Lung (tissue), 12 donors: ENCODE results near the gene ATP1A1. TPM values are rescaled to one million over a fixed set of nuclear protein-coding genes. Genes with fewer than 3 reads are reported as not detected.

Source experiments
- ATAC-seq: fragments of 200-7000 bp; cut with Tn5 transposase; one replicate; pipeline ENCODE4 v1.9.1; 2020; ENCODE audit warnings: moderate number of reproducible peaks; ENCODE audit not compliant: insufficient read depth, low FRiP score
- DNase-seq, 3 donors: peaks; one replicate each; pipeline ENCODE4 v3.0.0-alpha.2; 2013 to 2017
- H3K27ac ChIP-seq, 2 donors: one replicate each; pipeline ENCODE4 v1.5.1; 2013; ENCODE audit warnings: mild to moderate bottlenecking in 2 of 2, moderate library complexity in 2 of 2, control low read depth in 1 of 2, inconsistent platforms in 1 of 2, low read depth in 1 of 2, low read length in 1 of 2
- H3K27me3 ChIP-seq, 3 donors: one replicate each; pipeline ENCODE4 v1.5.1; 2013; ENCODE audit warnings: low read length in 2 of 3; ENCODE audit not compliant: control insufficient read depth in 3 of 3, insufficient read depth in 3 of 3
- H3K36me3 ChIP-seq, 4 donors: one replicate each; pipeline ENCODE4 v1.5.1; 2013; ENCODE audit warnings: low read length in 4 of 4, mild to moderate bottlenecking in 1 of 4, moderate library complexity in 1 of 4; ENCODE audit not compliant: control insufficient read depth in 4 of 4, insufficient read depth in 4 of 4
- H3K4me1 ChIP-seq, 5 donors: one replicate each; pipeline ENCODE4 v1.5.1; 2013; ENCODE audit warnings: low read length in 5 of 5, mild to moderate bottlenecking in 2 of 5, moderate library complexity in 1 of 5; ENCODE audit not compliant: control insufficient read depth in 5 of 5, insufficient read depth in 5 of 5
- H3K4me3 ChIP-seq: one replicate; pipeline ENCODE4 v1.5.1; 2013; ENCODE audit warnings: mild to moderate bottlenecking, control low read depth, moderate library complexity
- H3K9ac ChIP-seq, 2 donors: one replicate each; pipeline ENCODE4 v1.5.1; 2013; ENCODE audit warnings: low read length in 2 of 2, control low read depth in 1 of 2; ENCODE audit not compliant: insufficient read depth in 1 of 2
- H3K9me3 ChIP-seq, 4 donors: one replicate each; pipeline ENCODE4 v1.5.1; 2013; ENCODE audit warnings: low read length in 3 of 4, mild to moderate bottlenecking in 1 of 4, moderate library complexity in 1 of 4; ENCODE audit not compliant: control insufficient read depth in 4 of 4, insufficient read depth in 3 of 4
- CTCF ChIP-seq: IDR thresholded peaks from 2 replicates; pipeline ENCODE4 v1.5.1; 2012; ENCODE audit warnings: mild to moderate bottlenecking; ENCODE audit errors: control extremely low read depth, extremely low read depth
- WGBS, 2 donors: extraction: QIAGEN DNeasy Blood & Tissue Kit; methylation state at CpG; one replicate each; pipeline ENCODE4 v1.1.7; 2013; 5-methylcytosine and 5-hydroxymethylcytosine counted together
- polyA plus RNA-seq, 2 donors: library from polyadenylated mRNA; stranded (reverse); fragments of 200-250 nt; gene quantifications; one replicate each; pipeline ENCODE4 v1.2.1, GENCODE V29; 2013
- total RNA-seq, 2 donors: library from RNA; depleted of rRNA in 1 of 2; stranded (reverse); fragments of >200 nt in 1 of 2; gene quantifications; one replicate each; pipeline ENCODE4 v1.2.1, GENCODE V29; 2014 to 2021
- donor health status: control.
- donor health status: control.
- donor health status: Bipolar disorder and iron deficiency.
- donor health status: healthy.
- donor health status: DM: yes; HTN: yes; CAD: no.

Gene ATP1A1
- total and polyA plus RNA-seq, 4 donors = 320 to 715 (median 612) TPM

DNA sequence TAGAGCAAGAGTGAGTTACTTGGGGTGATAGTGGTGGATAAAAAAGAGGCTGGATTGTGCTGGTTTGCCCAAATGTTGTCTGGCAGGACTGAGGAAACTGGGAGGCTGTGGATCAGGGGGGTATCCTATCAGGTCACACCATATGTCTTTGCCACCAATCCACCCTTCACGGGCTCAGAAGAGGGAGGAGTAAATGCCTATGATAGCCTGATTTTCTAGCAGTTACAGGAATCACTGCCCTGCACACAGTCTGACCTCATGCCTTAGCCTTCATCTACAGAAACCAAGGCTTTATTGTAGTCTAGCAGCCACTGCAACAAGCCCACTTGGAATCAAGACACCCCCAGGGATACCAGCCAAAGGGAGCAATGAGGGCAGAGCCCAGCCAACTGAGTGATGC is 51.8 kb downstream of the ATP1A1 start:
- H3K4me3 ChIP-seq = no peak overlapping the region
- no peaks in the 10 kb centered on the region for H3K27me3 ChIP-seq
- TF ChIP-seq CTCF = no peak
- H3K4me1 ChIP-seq = no peaks in the 10 kb centered on the region
- DNase-seq (no peak), ATAC-seq (no peak)
- no peaks in the 10 kb centered on the region for H3K9me3 ChIP-seq
- H3K27ac ChIP-seq = no peak overlapping the region
- H3K36me3 ChIP-seq = no peaks in the 10 kb centered on the region
- WGBS, 2 donors = 70 to 73% methylated on average over 1 of the region's 1 CpG
- H3K9ac ChIP-seq = no peak overlapping the region

DNA sequence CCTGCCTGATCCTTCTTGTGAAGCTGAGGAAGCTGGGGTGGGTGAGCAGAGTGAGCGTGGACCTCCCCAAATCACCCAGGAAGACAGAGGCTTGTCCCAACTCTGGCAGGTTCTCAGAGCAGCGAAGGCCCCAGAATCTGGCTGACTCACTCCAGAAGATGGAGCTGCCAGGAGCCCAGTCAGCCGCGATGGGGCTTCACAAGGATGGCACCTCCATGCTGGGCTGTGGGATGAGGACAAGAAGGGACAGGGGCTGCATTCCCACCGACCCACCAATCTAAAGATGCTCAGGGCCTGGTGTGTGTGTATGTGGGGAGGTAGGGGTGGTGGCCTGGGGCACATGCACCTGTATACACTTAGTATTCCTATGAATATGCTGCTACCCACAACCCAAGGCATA is 52.9 kb downstream of the ATP1A1 start:
- Histone ChIP-seq H3K27me3 (no peaks in the 10 kb centered on the region), H3K9ac (no peak overlapping the region), H3K4me1 (no peaks in the 10 kb centered on the region), H3K4me3 (no peak overlapping the region), H3K9me3 (no peaks in the 10 kb centered on the region), H3K36me3 (no peaks in the 10 kb centered on the region), H3K27ac (no peak overlapping the region)
- TF ChIP-seq CTCF = no peak
- WGBS, 2 donors = 88 to 90% methylated on average over 5 of the region's 5 CpGs
- no peak for DNase-seq
- no peak for ATAC-seq

- TF ChIP-seq CTCF = no peak
- Histone ChIP-seq H3K4me1 (no peaks in the 10 kb centered on the region), H3K27ac (no peak overlapping the region), H3K36me3 (no peaks in the 10 kb centered on the region), H3K4me3 (no peak overlapping the region), H3K9ac (no peak overlapping the region), H3K9me3 (no peaks in the 10 kb centered on the region), H3K27me3 (no peaks in the 10 kb centered on the region)
- DNase-seq (no peak), ATAC-seq (no peak)
- 91 to 96% methylated on average over 9 of the region's 9 CpGs for WGBS, 2 donors
These were observed 53.4 kb downstream of the ATP1A1 start for GRCh38 chr1:116426401-116426800.

GRCh38 chr1:116428576-116428975 is 55.5 kb downstream of the ATP1A1 start:
- no peak for TF ChIP-seq CTCF
- Histone ChIP-seq H3K9me3 (no peaks in the 10 kb centered on the region), H3K27me3 (no peaks in the 10 kb centered on the region), H3K27ac (no peak overlapping the region), H3K4me1 (peaks cover 0 to 2% (median 0%) of the 10 kb centered on the region in 5 donors), H3K4me3 (no peak overlapping the region), H3K9ac (no peak overlapping the region), H3K36me3 (no peaks in the 10 kb centered on the region)
- DNase-seq (no peak), ATAC-seq (no peak)
- 89 to 91% methylated on average over 6 of the region's 6 CpGs for WGBS, 2 donors
